AG09319 (cell line): ENCODE data around the gene TRIM69.
A peak's percentile ranks its signal among the peaks of the same experiment; 100 is the strongest.
"Not testable (repeated sequence)": the region's sequence is repeated elsewhere in the genome, so short reads cannot be mapped to it uniquely, and the experiment has no call there.

ENCODE experiments used
- DNase-seq: peaks from one replicate; pipeline ENCODE4 v3.0.0-alpha.2; 2010; ENCODE audit warnings: low read depth; ENCODE audit errors: extremely low read depth
- CTCF ChIP-seq: IDR thresholded peaks from 2 replicates; pipeline ENCODE4 v1.5.1; 2011; ENCODE audit warnings: low read depth, mild to moderate bottlenecking, inconsistent platforms, low read length, moderate library complexity

The TRIM69 gene

GRCh38 chr15:44718927-44719292, 17.4 kb upstream of the TRIM69 start:
- no peak for DNase-seq
- no peak for TF ChIP-seq CTCF

GRCh38 chr15:44719293-44719999, 16.9 kb upstream of the TRIM69 start:
- TF ChIP-seq CTCF: no peak
- no peak for DNase-seq

- not testable (repeated sequence) for DNase-seq
These were observed 16.3 kb upstream of the TRIM69 start for GRCh38 chr15:44720000-44720435.

- TF ChIP-seq CTCF: no peak
- DNase-seq: no peak
These were observed 15.7 kb upstream of the TRIM69 start for GRCh38 chr15:44720460-44721176.

GRCh38 chr15:44722011-44722410, 14.3 kb upstream of the TRIM69 start:
- TF ChIP-seq CTCF: no peak
- no peak for DNase-seq

- no peak for DNase-seq
- no peak for TF ChIP-seq CTCF
These were observed 10.2 kb upstream of the TRIM69 start for GRCh38 chr15:44726136-44726535.

- TF ChIP-seq CTCF: no peak; the same call in 1 of the 2 replicates
- peak; percentile 77 for DNase-seq
These were observed 9.5 kb upstream of the TRIM69 start for GRCh38 chr15:44726568-44727484.
